ENCODE results near the gene CNTN6.

GRCh38 chr3:1346386-1346785 is 253.6 kb downstream of the CNTN6 start:
- TF ChIP-seq CTCF (IDR thresholded peaks at IDR 0.05) (no peak), POLR2A (IDR thresholded peaks at IDR 0.05) (no peak)

All from lower leg skin (tissue), 3 donors.